GM19025 (cell line): ENCODE measurements around the gene SLC24A4.

ENCODE experiments used
- ATAC-seq: cut with Tn5 transposase; IDR thresholded peaks from one replicate; pipeline ENCODE4 v1.9.1; 2021; ENCODE audit warnings: mild to moderate bottlenecking, low read depth, moderate library complexity; ENCODE audit not compliant: unreplicated experiment

SLC24A4 gene

GRCh38 chr14:92427096-92427495 is 104.1 kb downstream of the SLC24A4 start:
- ATAC-seq, result no peak

GRCh38 chr14:92430686-92431085 is 107.7 kb downstream of the SLC24A4 start:
- no peak for ATAC-seq

GRCh38 chr14:92431199-92431725 is 108.3 kb downstream of the SLC24A4 start:
- no peak for ATAC-seq

- no peak for ATAC-seq
Observed at GRCh38 chr14:92433407-92433806, 110.4 kb downstream of the SLC24A4 start.

GRCh38 chr14:92435154-92435553 is 112.2 kb downstream of the SLC24A4 start:
- no peak for ATAC-seq

GRCh38 chr14:92436115-92436776 is 113.3 kb downstream of the SLC24A4 start:
- ATAC-seq, result no peak

- no peak for ATAC-seq
Observed at GRCh38 chr14:92437309-92437708, 114.3 kb downstream of the SLC24A4 start.

GRCh38 chr14:92437729-92438285 is 114.8 kb downstream of the SLC24A4 start:
- ATAC-seq, result no peak

GRCh38 chr14:92439537-92440344 is 116.8 kb downstream of the SLC24A4 start:
- no peak for ATAC-seq

GRCh38 chr14:92440345-92441003 is 117.5 kb downstream of the SLC24A4 start:
- ATAC-seq, result no peak

- ATAC-seq, result no peak
Observed at GRCh38 chr14:92441751-92442504, 119.0 kb downstream of the SLC24A4 start.

GRCh38 chr14:92443167-92443566 is 120.2 kb downstream of the SLC24A4 start:
- ATAC-seq, result no peak

- ATAC-seq, result no peak
Observed at GRCh38 chr14:92443741-92444140, 120.8 kb downstream of the SLC24A4 start.

GRCh38 chr14:92446771-92447170 is 123.8 kb downstream of the SLC24A4 start:
- no peak for ATAC-seq

- no peak for ATAC-seq
Observed at GRCh38 chr14:92447416-92448197, 124.6 kb downstream of the SLC24A4 start.

- no peak for ATAC-seq
Observed at GRCh38 chr14:92448786-92449185, 125.8 kb downstream of the SLC24A4 start.

- no peak for ATAC-seq
Observed at GRCh38 chr14:92449404-92450181, 126.6 kb downstream of the SLC24A4 start.

GRCh38 chr14:92450351-92451070 is 127.5 kb downstream of the SLC24A4 start:
- ATAC-seq, result no peak
